Activated T-cell treated with anti-CD3 and anti-CD28 coated beads, Interleukin-2, amount 50 U/mL, for 4 hours (primary cell): ENCODE results near the gene FAM174B. TPM values are rescaled to one million over a fixed set of nuclear protein-coding genes. Genes with fewer than 3 reads are reported as not detected.

ENCODE experiments used
- ATAC-seq, 2 donors: fragments of 200-7000 bp; cut with Tn5 transposase; one replicate each; pipeline ENCODE4 v1.10.0; 2021
- DNase-seq: peaks from one replicate; pipeline ENCODE4 v3.0.0-alpha.2; 2020
- H3K27me3 Mint-ChIP-seq: one replicate; pipeline ENCODE4 v1.8.0; 2021; ENCODE audit warnings: low read depth, mixed read lengths
- H3K36me3 Mint-ChIP-seq: one replicate; pipeline ENCODE4 v1.8.0; 2022; ENCODE audit warnings: mixed read lengths; ENCODE audit not compliant: insufficient read depth
- H3K4me1 Mint-ChIP-seq: one replicate; pipeline ENCODE4 v1.8.0; 2021; ENCODE audit warnings: low read depth, mixed read lengths
- H3K4me3 Mint-ChIP-seq: one replicate; pipeline ENCODE4 v1.8.0; 2021; ENCODE audit warnings: mild to moderate bottlenecking, moderate library complexity, mixed read lengths
- H3K9me3 Mint-ChIP-seq: one replicate; pipeline ENCODE4 v1.8.0; 2021; ENCODE audit warnings: mixed read lengths
- total RNA-seq, 3 donors: library from RNA; stranded (reverse); gene quantifications; one replicate each; pipeline ENCODE4 v1.2.1, GENCODE V29; 2021

Gene FAM174B
- total RNA-seq, 3 donors from 2014 or later, result 2.7 to 6.2 (median 3.6) TPM

- DNase-seq (no peak), ATAC-seq (no peak)
- H3K27me3 Mint-ChIP-seq, result peaks cover 10% of the 10 kb centered on the region
- H3K4me1 Mint-ChIP-seq, result no peaks in the 10 kb centered on the region
- no peaks in the 10 kb centered on the region for H3K9me3 Mint-ChIP-seq
- no peaks in the 10 kb centered on the region for H3K36me3 Mint-ChIP-seq
- no peak overlapping the region for H3K4me3 Mint-ChIP-seq
These were observed 15.8 kb upstream of the FAM174B start for GRCh38 chr15:92671406-92671805.

- Mint-ChIP-seq H3K27me3 (peaks cover 11% of the 10 kb centered on the region), H3K4me3 (no peak overlapping the region), H3K9me3 (no peaks in the 10 kb centered on the region), H3K36me3 (no peaks in the 10 kb centered on the region), H3K4me1 (no peaks in the 10 kb centered on the region)
- DNase-seq (no peak), ATAC-seq (no peak)
These were observed 15.0 kb upstream of the FAM174B start for GRCh38 chr15:92670621-92671020.

GRCh38 chr15:92669432-92669831 is 13.9 kb upstream of the FAM174B start:
- peaks cover 13% of the 10 kb centered on the region for H3K27me3 Mint-ChIP-seq
- DNase-seq (no peak), ATAC-seq (no peak)
- no peaks in the 10 kb centered on the region for H3K36me3 Mint-ChIP-seq
- no peak overlapping the region for H3K4me3 Mint-ChIP-seq
- no peaks in the 10 kb centered on the region for H3K9me3 Mint-ChIP-seq
- peaks cover 5% of the 10 kb centered on the region for H3K4me1 Mint-ChIP-seq

GRCh38 chr15:92668620-92669019 is 13.0 kb upstream of the FAM174B start:
- Mint-ChIP-seq H3K27me3 (peaks cover 13% of the 10 kb centered on the region), H3K4me3 (no peak overlapping the region), H3K4me1 (peaks cover 5% of the 10 kb centered on the region), H3K36me3 (no peaks in the 10 kb centered on the region), H3K9me3 (no peaks in the 10 kb centered on the region)
- ATAC-seq (no peak), DNase-seq (no peak)

DNA sequence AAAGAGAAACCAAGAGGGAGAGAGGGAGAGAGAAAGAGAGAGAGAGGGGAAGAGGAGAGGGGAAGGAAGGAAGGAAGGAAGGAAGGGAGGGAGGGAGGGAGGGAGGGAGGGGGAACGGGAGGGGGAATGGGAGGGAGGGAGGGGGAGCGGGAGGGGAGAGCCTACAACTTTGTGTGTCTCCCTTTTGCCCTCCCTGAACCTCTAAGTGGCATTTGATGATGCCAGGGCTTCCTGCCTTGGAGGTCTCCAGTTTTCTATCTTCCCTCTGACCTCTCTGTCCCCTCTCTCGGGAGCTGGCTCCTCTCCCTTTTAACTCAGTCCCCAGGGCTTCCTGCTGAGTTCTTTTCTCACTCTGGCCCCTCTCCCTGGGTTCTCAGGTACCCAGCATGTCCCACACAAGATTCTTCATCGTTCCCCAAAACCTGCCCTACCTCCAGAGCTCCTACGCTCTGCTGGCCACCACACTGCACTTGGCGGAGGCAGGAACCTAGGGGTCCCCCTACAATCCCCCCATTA is 12.5 kb upstream of the FAM174B start:
- ATAC-seq, result no peak
- no peak for DNase-seq
- H3K4me3 Mint-ChIP-seq, result no peak overlapping the region
- H3K4me1 Mint-ChIP-seq, result peaks cover 6% of the 10 kb centered on the region
- H3K9me3 Mint-ChIP-seq, result no peaks in the 10 kb centered on the region
- no peaks in the 10 kb centered on the region for H3K36me3 Mint-ChIP-seq
- H3K27me3 Mint-ChIP-seq, result peaks cover 13% of the 10 kb centered on the region

DNA sequence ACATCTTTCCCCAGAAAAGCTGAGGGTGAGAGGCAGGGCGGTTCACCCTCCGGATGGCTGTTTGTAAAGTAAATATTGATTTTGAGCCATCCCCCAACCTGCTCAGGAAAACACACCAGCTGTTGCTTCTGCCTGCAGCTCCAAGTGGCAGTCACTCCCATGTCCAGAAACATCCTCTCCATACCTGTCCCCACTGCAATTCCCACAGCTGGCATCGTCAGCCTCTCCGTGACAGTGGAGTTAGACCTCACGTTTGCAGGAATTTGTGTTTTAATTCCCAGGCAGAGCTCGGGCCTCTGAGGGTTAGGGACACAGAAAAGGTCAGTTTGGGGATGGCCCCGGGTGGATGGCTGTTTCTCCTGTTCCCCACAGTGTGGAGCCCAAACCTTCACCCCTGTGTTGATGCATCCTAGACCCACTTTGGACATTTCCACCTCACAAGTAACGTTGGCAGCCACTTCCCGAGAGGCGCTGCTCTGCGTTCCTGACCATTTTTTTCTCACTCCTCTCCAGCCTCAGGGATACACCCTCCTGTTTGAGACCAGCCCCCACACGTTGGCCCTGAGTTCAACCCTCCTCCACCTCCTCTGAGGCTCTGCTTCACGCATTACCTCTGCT is 11.8 kb upstream of the FAM174B start:
- no peak overlapping the region for H3K4me3 Mint-ChIP-seq
- peaks cover 6% of the 10 kb centered on the region for H3K4me1 Mint-ChIP-seq

GRCh38 chr15:92666780-92667179 is 11.2 kb upstream of the FAM174B start:
- DNase-seq (no peak), ATAC-seq (no peak)
- H3K27me3 Mint-ChIP-seq, result peaks cover 13% of the 10 kb centered on the region
- H3K9me3 Mint-ChIP-seq, result no peaks in the 10 kb centered on the region
- no peak overlapping the region for H3K4me3 Mint-ChIP-seq
- no peaks in the 10 kb centered on the region for H3K36me3 Mint-ChIP-seq
- peaks cover 6% of the 10 kb centered on the region for H3K4me1 Mint-ChIP-seq

More for the DNA sequence above, 11.8 kb upstream of the FAM174B start:
- DNase-seq, result no peak
- H3K36me3 Mint-ChIP-seq, result no peaks in the 10 kb centered on the region
- no peak for ATAC-seq
- no peaks in the 10 kb centered on the region for H3K9me3 Mint-ChIP-seq
- H3K27me3 Mint-ChIP-seq, result peaks cover 13% of the 10 kb centered on the region

GRCh38 chr15:92665100-92665555 is 9.6 kb upstream of the FAM174B start:
- Mint-ChIP-seq H3K27me3 (peaks cover 21% of the 10 kb centered on the region), H3K4me1 (peaks cover 6% of the 10 kb centered on the region), H3K4me3 (no peak overlapping the region), H3K36me3 (no peaks in the 10 kb centered on the region), H3K9me3 (no peaks in the 10 kb centered on the region)
- ATAC-seq (no peak), DNase-seq (no peak)

GRCh38 chr15:92664178-92664900 is 8.8 kb upstream of the FAM174B start:
- DNase-seq (no peak), ATAC-seq (no peak)
- no peaks in the 10 kb centered on the region for H3K9me3 Mint-ChIP-seq
- peaks cover 22% of the 10 kb centered on the region for H3K27me3 Mint-ChIP-seq
- peaks cover 6% of the 10 kb centered on the region for H3K4me1 Mint-ChIP-seq
- H3K4me3 Mint-ChIP-seq, result no peak overlapping the region
- no peaks in the 10 kb centered on the region for H3K36me3 Mint-ChIP-seq

DNA sequence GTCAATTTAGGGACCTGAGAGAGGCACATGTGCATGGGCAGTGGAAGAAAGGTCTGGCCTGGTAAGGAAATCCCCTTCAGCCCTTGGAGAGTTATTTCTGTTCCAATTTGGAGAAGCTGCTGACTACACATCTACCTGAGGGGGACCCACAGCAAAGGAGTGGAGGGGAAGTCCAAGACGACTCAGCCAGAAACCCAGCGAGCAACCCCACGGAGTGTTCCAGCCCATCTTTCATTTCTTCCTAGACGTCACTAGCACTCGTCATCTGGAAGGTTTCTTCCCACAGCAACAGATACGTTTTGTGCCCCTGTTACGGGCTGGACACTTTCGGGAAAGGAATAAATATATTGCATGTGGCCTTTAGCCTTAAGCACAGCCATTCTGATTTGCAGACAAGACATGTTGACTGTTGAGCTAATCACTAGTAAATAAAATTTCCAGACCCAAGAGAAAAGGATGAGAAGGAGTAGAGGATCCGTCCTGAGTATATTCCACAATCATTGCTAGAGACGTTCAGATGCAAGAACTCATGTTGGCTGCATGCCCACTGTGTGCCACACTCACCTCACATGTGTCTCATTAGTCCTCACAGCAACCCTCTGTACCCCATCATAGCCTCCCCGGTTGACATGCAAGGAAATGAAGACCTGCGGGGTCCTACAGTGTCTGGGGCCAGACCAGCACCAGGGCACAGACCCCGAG is 7.8 kb upstream of the FAM174B start:
- Mint-ChIP-seq H3K27me3 (peaks cover 22% of the 10 kb centered on the region), H3K9me3 (no peaks in the 10 kb centered on the region), H3K36me3 (no peaks in the 10 kb centered on the region), H3K4me1 (peaks cover 6% of the 10 kb centered on the region), H3K4me3 (no peak overlapping the region)
- peak; percentile 37 to 70 for ATAC-seq
- DNase-seq, result no peak

DNA sequence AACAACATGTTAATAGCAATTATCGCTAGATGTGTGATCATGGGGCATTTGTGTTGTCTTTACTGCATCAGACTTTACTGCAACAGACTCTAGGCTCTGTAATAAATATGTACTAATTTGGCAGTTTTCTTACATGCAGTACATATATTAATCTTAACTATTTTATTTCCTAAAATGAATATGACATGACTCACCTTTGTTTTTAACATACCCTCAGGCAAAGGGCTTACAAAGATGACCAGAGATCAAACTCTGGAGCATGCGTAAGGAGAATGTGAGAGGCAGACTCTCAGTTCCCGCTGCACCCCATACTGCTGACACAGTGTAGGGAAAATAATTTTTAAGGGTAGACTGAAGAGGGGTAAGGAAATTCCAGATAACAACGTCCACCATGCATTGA is 7.2 kb upstream of the FAM174B start:
- H3K36me3 Mint-ChIP-seq, result no peaks in the 10 kb centered on the region
- peaks cover 23% of the 10 kb centered on the region for H3K27me3 Mint-ChIP-seq
- no peaks in the 10 kb centered on the region for H3K9me3 Mint-ChIP-seq
- ATAC-seq (peak in 1 of 2 donors; percentile 25), DNase-seq (no peak)
- H3K4me1 Mint-ChIP-seq, result peaks cover 6% of the 10 kb centered on the region
- H3K4me3 Mint-ChIP-seq, result no peak overlapping the region

- Mint-ChIP-seq H3K9me3 (no peaks in the 10 kb centered on the region), H3K4me1 (peaks cover 6% of the 10 kb centered on the region)
- no peak for ATAC-seq
These were observed 6.4 kb upstream of the FAM174B start for GRCh38 chr15:92661956-92662355.

GRCh38 chr15:92661069-92661468 is 5.5 kb upstream of the FAM174B start:
- Mint-ChIP-seq H3K4me3 (no peak overlapping the region), H3K4me1 (peaks cover 9% of the 10 kb centered on the region), H3K36me3 (no peaks in the 10 kb centered on the region), H3K27me3 (peaks cover 30% of the 10 kb centered on the region), H3K9me3 (no peaks in the 10 kb centered on the region)
- ATAC-seq, result no peak
- DNase-seq, result no peak

More at GRCh38 chr15:92661956-92662355, 6.4 kb upstream of the FAM174B start:
- peaks cover 24% of the 10 kb centered on the region for H3K27me3 Mint-ChIP-seq
- no peaks in the 10 kb centered on the region for H3K36me3 Mint-ChIP-seq
- no peak overlapping the region for H3K4me3 Mint-ChIP-seq
- no peak for DNase-seq

- no peaks in the 10 kb centered on the region for H3K36me3 Mint-ChIP-seq
- no peaks in the 10 kb centered on the region for H3K9me3 Mint-ChIP-seq
- H3K4me3 Mint-ChIP-seq, result no peak overlapping the region
- peaks cover 50% of the 10 kb centered on the region for H3K27me3 Mint-ChIP-seq
- ATAC-seq (no peak), DNase-seq (no peak)
- peaks cover 6% of the 10 kb centered on the region for H3K4me1 Mint-ChIP-seq
These were observed 1.9 kb upstream of the FAM174B start for GRCh38 chr15:92657486-92657885.
